Spinal cord (tissue), 10 donors: ENCODE results near the gene TBX19. TPM values are rescaled to one million over a fixed set of nuclear protein-coding genes. Genes with fewer than 3 reads are reported as not detected.

Source experiments
- DNase-seq, 6 donors: peaks; one replicate each; pipeline versions ENCODE4 v3.0.0 to v3.0.0-alpha.2; 2013 to 2015; ENCODE audit warnings: low spot score in 6 of 6, low read depth in 4 of 6
- H3K27ac ChIP-seq: one replicate; pipeline ENCODE4 v1.5.1; 2013; ENCODE audit warnings: low read depth, low read length, control low read depth
- H3K27me3 ChIP-seq: one replicate; pipeline ENCODE4 v1.6.1; 2013; ENCODE audit warnings: low read length; ENCODE audit not compliant: control insufficient read depth, insufficient read depth
- H3K36me3 ChIP-seq: one replicate; pipeline ENCODE4 v1.6.1; 2013; ENCODE audit warnings: low read length; ENCODE audit not compliant: control insufficient read depth, insufficient read depth
- H3K4me1 ChIP-seq: one replicate; pipeline ENCODE4 v1.6.1; 2013; ENCODE audit warnings: low read length; ENCODE audit not compliant: control insufficient read depth, insufficient read depth
- H3K4me3 ChIP-seq: one replicate; pipeline ENCODE4 v1.5.1; 2013; ENCODE audit warnings: low read depth, low read length, control low read depth
- H3K9me3 ChIP-seq: one replicate; pipeline ENCODE4 v1.6.1; 2013; ENCODE audit warnings: low read length; ENCODE audit not compliant: control insufficient read depth, insufficient read depth
- WGBS: methylation state at CpG from one replicate; pipeline ENCODE4 v1.1.5; 2013; ENCODE audit warnings: missing lambda C conversion rate; ENCODE audit not compliant: insufficient coverage; 5-methylcytosine and 5-hydroxymethylcytosine counted together
- polyA plus RNA-seq, 2 donors: library from polyadenylated mRNA; unstranded; fragments of 120-200 nt; gene quantifications; one replicate each; pipeline ENCODE4 v1.2.1, GENCODE V29; 2013; ENCODE audit not compliant: insufficient read length in 2 of 2
- total RNA-seq, 2 donors: library from RNA; depleted of rRNA in 1 of 2; stranded (reverse); fragments of 120-200 nt in 1 of 2; fragments of >200 nt in 1 of 2; gene quantifications; one replicate each; pipeline versions ENCODE4 v1.2.3 to v1.2.4, GENCODE V29; 2013 to 2014
- donor health status: healthy.

Gene TBX19
- total and polyA plus RNA-seq, 4 donors = 0.50 to 2.0 (median 1.3) TPM

DNA sequence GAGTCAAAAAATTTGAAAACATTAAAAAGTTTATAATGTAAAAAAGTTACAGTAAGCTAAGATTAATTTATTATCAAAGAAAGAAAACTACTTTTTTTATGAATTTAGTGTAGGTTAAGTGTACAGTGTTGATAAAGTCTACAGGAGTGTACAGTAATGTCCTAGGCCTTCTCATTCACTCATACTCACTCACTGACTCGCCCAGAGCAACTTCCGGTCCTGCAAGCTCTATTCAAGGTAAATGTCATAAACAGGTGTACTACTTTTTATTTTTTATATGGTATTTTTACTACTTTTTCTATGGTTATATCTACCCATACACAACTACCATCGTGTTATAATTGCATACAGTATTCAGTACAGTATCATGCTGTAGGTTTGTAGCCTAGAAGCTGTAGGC lies 49.6 kb downstream of the TBX19 start:
- Histone ChIP-seq H3K4me3 (no peak overlapping the region), H3K4me1 (no peaks in the 10 kb centered on the region), H3K9me3 (no peaks in the 10 kb centered on the region), H3K27ac (no peak overlapping the region), H3K36me3 (no peaks in the 10 kb centered on the region), H3K27me3 (no peaks in the 10 kb centered on the region)
- DNase-seq = no peak
- no CpG with 5 or more reads among the region's 3 CpGs for WGBS

- WGBS = no CpG with 5 or more reads among the region's 1 CpG
- no peak overlapping the region for H3K4me3 ChIP-seq
Measured at GRCh38 chr1:168331569-168331968, 50.9 kb downstream of the TBX19 start.

GRCh38 chr1:168333562-168334276 lies 53.0 kb downstream of the TBX19 start:
- 58% methylated on average over 3 of the region's 6 CpGs for WGBS
- no peak overlapping the region for H3K27ac ChIP-seq
- no peaks in the 10 kb centered on the region for H3K27me3 ChIP-seq
- no peak for DNase-seq
- no peak overlapping the region for H3K4me3 ChIP-seq
- H3K36me3 ChIP-seq = no peaks in the 10 kb centered on the region
- H3K4me1 ChIP-seq = no peaks in the 10 kb centered on the region
- H3K9me3 ChIP-seq = no peaks in the 10 kb centered on the region

More at GRCh38 chr1:168331569-168331968, 50.9 kb downstream of the TBX19 start:
- no peak overlapping the region for H3K27ac ChIP-seq
- no peaks in the 10 kb centered on the region for H3K27me3 ChIP-seq
- no peaks in the 10 kb centered on the region for H3K4me1 ChIP-seq
- no peaks in the 10 kb centered on the region for H3K36me3 ChIP-seq
- no peak for DNase-seq
- H3K9me3 ChIP-seq = no peaks in the 10 kb centered on the region

- Histone ChIP-seq H3K36me3 (no peaks in the 10 kb centered on the region), H3K4me1 (no peaks in the 10 kb centered on the region), H3K9me3 (no peaks in the 10 kb centered on the region), H3K27me3 (no peaks in the 10 kb centered on the region), H3K4me3 (no peak overlapping the region), H3K27ac (no peak overlapping the region)
- WGBS = no CpG with 5 or more reads among the region's 1 CpG
- no peak for DNase-seq
Measured at GRCh38 chr1:168335500-168335899, 54.8 kb downstream of the TBX19 start.

- 88% methylated on average over 3 of the region's 13 CpGs for WGBS
- no peaks in the 10 kb centered on the region for H3K27me3 ChIP-seq
- no peak for DNase-seq
Measured at GRCh38 chr1:168338589-168339503, 58.2 kb downstream of the TBX19 start.

DNA sequence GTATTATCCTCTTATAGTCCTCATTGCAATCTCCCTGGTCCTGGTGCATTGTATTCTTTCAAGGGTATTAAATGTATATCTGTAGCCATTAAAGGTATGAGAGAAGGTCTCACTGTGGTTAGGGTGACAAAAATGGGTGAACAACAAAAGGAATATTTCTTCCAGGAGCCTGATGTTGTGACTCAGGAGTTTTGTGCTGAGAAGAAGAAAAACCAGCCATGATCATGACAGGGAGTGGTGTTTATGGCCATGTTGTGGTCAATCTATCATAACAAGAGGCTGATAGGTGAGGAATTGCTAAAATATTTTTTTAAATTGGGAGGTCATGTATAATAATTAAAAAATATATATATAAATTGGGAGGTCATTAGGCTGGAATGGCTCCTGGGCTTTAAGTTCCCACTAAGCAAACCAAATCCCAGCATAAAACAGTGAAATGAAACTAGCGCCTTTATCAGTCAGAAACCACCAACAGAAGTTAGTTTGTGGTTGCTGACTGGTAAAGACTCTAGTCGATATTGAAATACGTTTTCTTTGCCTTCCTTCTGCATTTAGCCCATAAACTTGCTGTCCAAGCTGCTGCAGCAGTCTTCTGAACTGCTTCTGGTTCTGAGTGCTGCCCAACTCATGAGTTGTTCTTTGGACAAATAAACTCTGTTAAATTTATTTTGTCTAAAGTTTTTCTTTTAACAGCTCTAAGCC lies 60.3 kb downstream of the TBX19 start:
- no peak for DNase-seq
- H3K27ac ChIP-seq = no peak overlapping the region
- no peak overlapping the region for H3K4me3 ChIP-seq
- no peaks in the 10 kb centered on the region for H3K27me3 ChIP-seq
- no peaks in the 10 kb centered on the region for H3K36me3 ChIP-seq
- peaks cover 4% of the 10 kb centered on the region for H3K4me1 ChIP-seq
- 100% methylated on average over 1 of the region's 3 CpGs for WGBS
- H3K9me3 ChIP-seq = no peaks in the 10 kb centered on the region

More at GRCh38 chr1:168338589-168339503, 58.2 kb downstream of the TBX19 start:
- H3K36me3 ChIP-seq = no peaks in the 10 kb centered on the region
- no peak overlapping the region for H3K4me3 ChIP-seq
- no peak overlapping the region for H3K27ac ChIP-seq
- no peaks in the 10 kb centered on the region for H3K9me3 ChIP-seq
- peaks cover 4% of the 10 kb centered on the region for H3K4me1 ChIP-seq

- no peak for DNase-seq
- Histone ChIP-seq H3K36me3 (no peaks in the 10 kb centered on the region), H3K4me1 (peaks cover 4% of the 10 kb centered on the region), H3K27ac (no peak overlapping the region), H3K4me3 (no peak overlapping the region), H3K27me3 (no peaks in the 10 kb centered on the region), H3K9me3 (no peaks in the 10 kb centered on the region)
- WGBS = no CpG with 5 or more reads among the region's 3 CpGs
Measured at GRCh38 chr1:168341483-168341975, 60.9 kb downstream of the TBX19 start.

DNA sequence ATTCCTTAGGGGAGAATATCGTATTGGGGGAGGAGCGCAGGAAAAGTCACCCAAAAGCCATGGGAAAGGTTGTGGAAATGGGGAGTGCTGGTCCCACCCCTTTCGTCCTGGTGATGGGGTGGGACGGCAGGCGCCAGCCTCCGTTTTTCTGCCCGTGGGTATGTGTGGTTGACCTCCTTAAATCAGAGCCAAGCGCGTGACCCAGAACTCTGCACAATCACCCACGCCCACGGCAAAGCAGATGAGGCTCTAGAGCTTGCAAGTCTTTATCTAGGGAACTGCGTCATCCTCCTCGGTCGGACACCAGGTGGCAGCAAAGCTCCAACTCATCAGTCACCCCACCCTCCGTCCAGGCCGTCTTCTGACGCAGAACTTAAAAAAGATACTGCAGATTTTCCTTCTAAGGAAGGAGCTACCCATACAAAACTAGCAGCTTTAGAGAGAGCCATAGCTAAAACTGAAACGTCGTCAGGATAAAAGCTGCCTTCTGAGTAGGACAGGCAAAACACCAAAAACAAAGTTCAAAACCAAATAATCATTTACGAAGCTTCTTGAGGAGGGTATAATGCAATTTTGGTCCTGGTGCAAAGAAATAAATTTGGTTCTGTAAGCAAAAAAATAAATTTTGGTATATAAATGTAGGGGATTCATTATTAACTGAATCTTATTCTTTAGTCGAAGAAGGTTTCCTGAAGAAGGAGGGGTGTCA lies 62.0 kb downstream of the TBX19 start:
- H3K27me3 ChIP-seq = no peaks in the 10 kb centered on the region
- no peaks in the 10 kb centered on the region for H3K9me3 ChIP-seq
- H3K4me3 ChIP-seq = no peak overlapping the region
- 5% methylated on average over 12 of the region's 21 CpGs for WGBS
- peak; percentile 68 to 96 (median 76) for DNase-seq
- peaks cover 4% of the 10 kb centered on the region for H3K4me1 ChIP-seq
- H3K36me3 ChIP-seq = no peaks in the 10 kb centered on the region
- H3K27ac ChIP-seq = no peak overlapping the region

DNA sequence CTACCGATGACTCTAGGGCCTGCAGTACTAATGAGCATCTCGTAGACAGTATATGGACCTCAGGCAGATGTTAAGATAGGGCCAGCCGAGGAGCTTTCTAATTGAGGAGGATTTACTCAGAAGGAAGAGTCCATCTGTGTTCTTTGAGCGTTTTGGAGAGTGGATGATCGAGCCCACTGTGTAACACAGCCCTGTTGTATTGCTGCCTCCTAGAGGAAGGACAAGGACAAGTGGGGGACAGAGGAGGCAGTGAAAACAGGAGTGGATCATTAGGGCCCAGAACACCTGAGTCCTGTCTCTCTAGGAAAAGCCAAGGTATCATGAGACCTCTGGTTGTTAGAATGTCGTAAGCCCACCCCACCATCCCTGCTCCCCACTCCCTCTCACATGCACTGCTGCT lies 62.9 kb downstream of the TBX19 start:
- peaks cover 4% of the 10 kb centered on the region for H3K4me1 ChIP-seq
- H3K4me3 ChIP-seq = no peak overlapping the region
- H3K9me3 ChIP-seq = no peaks in the 10 kb centered on the region
- WGBS = 84% methylated on average over 6 of the region's 6 CpGs
- H3K36me3 ChIP-seq = no peaks in the 10 kb centered on the region
- H3K27me3 ChIP-seq = no peaks in the 10 kb centered on the region
- no peak for DNase-seq
- no peak overlapping the region for H3K27ac ChIP-seq
